ENCODE measurements around the gene LRRC3.

DNA sequence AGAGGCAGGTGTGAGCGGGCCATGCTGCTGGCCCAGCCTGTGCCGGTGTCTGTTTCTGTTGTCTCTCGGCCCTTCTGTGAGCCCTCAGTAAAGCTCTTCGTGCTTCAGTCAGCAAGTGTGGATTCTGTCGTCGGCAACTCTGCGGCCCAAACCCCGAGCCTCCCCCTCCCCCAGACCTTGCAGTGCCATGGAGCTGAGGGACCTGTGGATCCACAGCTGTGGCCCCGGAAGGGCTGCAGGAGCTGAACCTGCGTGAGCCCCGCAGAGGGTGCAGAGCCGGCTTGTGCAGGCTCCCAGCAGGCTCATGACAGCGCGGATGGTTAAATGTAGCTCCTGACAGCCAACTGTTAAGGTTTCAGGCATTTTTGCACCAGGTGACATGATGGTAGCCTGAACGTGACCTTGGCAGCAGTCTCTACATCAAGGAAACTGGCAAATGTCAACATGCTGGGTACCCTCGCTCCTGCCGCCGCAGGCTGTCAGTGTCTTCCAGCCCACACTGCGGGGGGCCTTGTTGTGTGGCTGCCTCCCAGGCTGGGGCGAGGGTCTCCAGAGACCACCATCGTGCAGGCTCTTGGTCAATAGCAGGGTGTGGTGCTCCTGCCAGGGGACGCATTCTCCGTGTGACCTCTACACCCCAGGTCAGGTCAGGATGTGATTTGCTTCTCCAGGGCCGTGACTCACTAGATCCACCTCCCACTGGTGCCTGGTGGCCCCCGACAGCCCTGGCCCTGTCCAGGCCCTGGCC lies 7.0 kb downstream of the LRRC3 start:
- TF ChIP-seq, protein P1, sequence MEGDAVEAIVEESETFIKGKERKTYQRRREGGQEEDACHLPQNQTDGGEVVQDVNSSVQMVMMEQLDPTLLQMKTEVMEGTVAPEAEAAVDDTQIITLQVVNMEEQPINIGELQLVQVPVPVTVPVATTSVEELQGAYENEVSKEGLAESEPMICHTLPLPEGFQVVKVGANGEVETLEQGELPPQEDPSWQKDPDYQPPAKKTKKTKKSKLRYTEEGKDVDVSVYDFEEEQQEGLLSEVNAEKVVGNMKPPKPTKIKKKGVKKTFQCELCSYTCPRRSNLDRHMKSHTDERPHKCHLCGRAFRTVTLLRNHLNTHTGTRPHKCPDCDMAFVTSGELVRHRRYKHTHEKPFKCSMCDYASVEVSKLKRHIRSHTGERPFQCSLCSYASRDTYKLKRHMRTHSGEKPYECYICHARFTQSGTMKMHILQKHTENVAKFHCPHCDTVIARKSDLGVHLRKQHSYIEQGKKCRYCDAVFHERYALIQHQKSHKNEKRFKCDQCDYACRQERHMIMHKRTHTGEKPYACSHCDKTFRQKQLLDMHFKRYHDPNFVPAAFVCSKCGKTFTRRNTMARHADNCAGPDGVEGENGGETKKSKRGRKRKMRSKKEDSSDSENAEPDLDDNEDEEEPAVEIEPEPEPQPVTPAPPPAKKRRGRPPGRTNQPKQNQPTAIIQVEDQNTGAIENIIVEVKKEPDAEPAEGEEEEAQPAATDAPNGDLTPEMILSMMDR (IDR thresholded peaks at IDR 0.05), result no peak
- TF ChIP-seq POLR2A (IDR thresholded peaks at IDR 0.05) (no peak), EP300 (IDR thresholded peaks at IDR 0.05) (no peak), POLR2AphosphoS5 (IDR thresholded peaks at IDR 0.05) (no peak)

Data from suprapubic skin (tissue), 4 donors.